Immature natural killer cell (primary cell): Measurements from ENCODE around the gene SCMH1. TPM values are rescaled to one million over a fixed set of nuclear protein-coding genes. Genes with fewer than 3 reads are reported as not detected.
A peak's percentile ranks its signal among the peaks of the same experiment; 100 is the strongest.
"Not testable (repeated sequence)": the region's sequence is repeated elsewhere in the genome, so short reads cannot be mapped to it uniquely, and the experiment has no call there.

ENCODE experiments used
- DNase-seq, 3 donors: peaks; one replicate each; pipeline ENCODE4 v3.0.0; 2022; ENCODE audit warnings: mixed read lengths in 1 of 3
- H3K27ac Mint-ChIP-seq, 6 donors: one replicate each; pipeline ENCODE4 v1.8.0; 2020; ENCODE audit warnings: mixed read lengths in 6 of 6, mild to moderate bottlenecking in 5 of 6, inconsistent platforms in 4 of 6, moderate library complexity in 3 of 6
- H3K27me3 Mint-ChIP-seq, 3 donors: one replicate each; pipeline ENCODE4 v1.8.0; 2020 to 2021; ENCODE audit warnings: low read depth in 3 of 3, mild to moderate bottlenecking in 3 of 3, mixed read lengths in 3 of 3, moderate library complexity in 3 of 3, inconsistent platforms in 1 of 3
- H3K36me3 Mint-ChIP-seq, 3 donors: one replicate each; pipeline ENCODE4 v1.8.0; 2020; ENCODE audit warnings: mixed read lengths in 3 of 3, inconsistent platforms in 2 of 3, mild to moderate bottlenecking in 2 of 3
- H3K4me1 Mint-ChIP-seq, 2 donors: one replicate each; pipeline ENCODE4 v1.8.0; 2020; ENCODE audit warnings: inconsistent platforms in 2 of 2, mild to moderate bottlenecking in 2 of 2, mixed read lengths in 2 of 2, moderate library complexity in 1 of 2
- H3K4me3 Mint-ChIP-seq, 5 donors: one replicate each; pipeline ENCODE4 v1.8.0; 2020; ENCODE audit warnings: mild to moderate bottlenecking in 5 of 5, mixed read lengths in 5 of 5, inconsistent platforms in 3 of 5, moderate library complexity in 3 of 5
- H3K9me3 Mint-ChIP-seq, 6 donors: one replicate each; pipeline ENCODE4 v1.8.0; 2020; ENCODE audit warnings: mild to moderate bottlenecking in 6 of 6, mixed read lengths in 6 of 6, inconsistent platforms in 4 of 6, moderate library complexity in 3 of 6
- polyA plus RNA-seq, 3 donors: library from polyadenylated mRNA; unstranded; fragments of 300-500 nt; fragmentation: Illumina TruSeq; gene quantifications; one replicate each; pipeline ENCODE4 v1.2.3, GENCODE V29; 2021

The SCMH1 gene
- polyA plus RNA-seq, 3 donors from 2014 or later: 1.3 to 4.8 (median 4.6) TPM

DNA sequence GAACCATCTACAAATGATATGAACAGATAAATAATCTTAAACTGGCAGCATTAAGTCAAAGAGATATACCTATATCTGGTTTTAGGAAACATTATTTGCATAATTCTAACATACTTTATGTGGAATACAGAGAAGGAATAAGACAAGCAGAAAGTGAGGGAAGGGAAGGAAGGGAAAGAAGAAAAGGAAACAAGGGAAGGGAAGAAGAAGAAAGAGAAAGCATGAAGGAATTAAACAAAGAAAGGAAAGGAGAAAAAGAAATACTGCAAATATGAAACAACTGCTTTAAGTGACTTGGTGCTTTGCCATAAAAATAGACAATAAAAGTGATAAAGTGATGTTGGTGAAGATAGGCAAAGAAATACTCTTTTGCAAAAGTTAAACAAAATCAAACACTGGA, 20.1 kb downstream of the SCMH1 start:
- no peak overlapping the region for H3K27ac Mint-ChIP-seq
- H3K4me1 Mint-ChIP-seq: peaks cover under 1 to 11% of the 10 kb centered on the region in 2 donors
- H3K36me3 Mint-ChIP-seq: peaks cover 10 to 25% (median 12%) of the 10 kb centered on the region in 3 donors
- DNase-seq: no peak
- H3K27me3 Mint-ChIP-seq: peaks cover 0 to 2% (median 2%) of the 10 kb centered on the region in 3 donors
- no peak overlapping the region for H3K4me3 Mint-ChIP-seq
- H3K9me3 Mint-ChIP-seq: peaks cover 2 to 15% (median 5%) of the 10 kb centered on the region in 6 donors

DNA sequence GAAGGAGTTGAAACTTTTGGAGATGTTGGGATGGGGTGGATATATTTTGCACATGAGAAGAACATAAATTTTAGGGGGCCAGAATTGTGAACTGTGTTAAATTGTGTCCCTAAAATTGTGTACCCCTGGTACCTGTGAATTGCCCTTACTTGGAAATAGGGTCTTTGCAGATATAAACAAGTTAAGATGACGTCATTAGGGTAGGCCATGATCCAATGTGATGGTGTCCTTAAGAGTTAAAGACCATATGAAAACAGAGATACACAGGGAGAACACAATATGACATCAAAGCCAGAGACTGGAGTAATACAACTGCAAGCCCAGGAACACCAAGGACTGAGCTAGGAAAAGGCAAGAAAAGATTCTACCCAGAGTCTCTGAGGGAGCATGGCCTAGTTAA, 24.0 kb downstream of the SCMH1 start:
- no peak for DNase-seq
- no peak overlapping the region for H3K4me3 Mint-ChIP-seq
- peaks cover 2 to 19% (median 8%) of the 10 kb centered on the region in 6 donors for H3K9me3 Mint-ChIP-seq
- peaks cover 0 to 11% of the 10 kb centered on the region in 2 donors for H3K4me1 Mint-ChIP-seq
- no peak overlapping the region for H3K27ac Mint-ChIP-seq
- H3K36me3 Mint-ChIP-seq: peaks cover 15 to 28% (median 17%) of the 10 kb centered on the region in 3 donors
- H3K27me3 Mint-ChIP-seq: peaks cover 0 to 5% (median 3%) of the 10 kb centered on the region in 3 donors

DNA sequence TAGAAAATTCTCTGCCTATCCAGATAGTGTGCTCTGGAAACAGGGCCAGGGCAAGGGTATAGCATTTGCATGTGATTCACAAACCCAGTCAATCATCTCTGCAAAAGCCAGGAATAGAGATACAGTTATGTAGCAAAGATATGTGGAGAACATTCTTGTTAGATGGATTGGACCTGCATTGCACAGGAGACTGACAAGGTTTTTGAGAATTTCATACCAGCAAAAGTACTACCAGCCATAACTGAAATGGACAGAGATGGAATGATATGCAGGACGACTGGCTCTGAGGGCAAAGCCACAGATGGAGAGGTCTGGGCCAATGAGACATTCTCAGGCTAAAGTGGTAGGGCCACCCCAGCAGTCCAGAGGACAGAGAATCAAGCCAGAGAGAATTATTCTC, 24.7 kb downstream of the SCMH1 start:
- no peak overlapping the region for H3K4me3 Mint-ChIP-seq
- peaks cover 15 to 28% (median 17%) of the 10 kb centered on the region in 3 donors for H3K36me3 Mint-ChIP-seq
- no peak for DNase-seq
- H3K4me1 Mint-ChIP-seq: peaks cover 0 to 11% of the 10 kb centered on the region in 2 donors
- H3K27ac Mint-ChIP-seq: no peak overlapping the region
- H3K27me3 Mint-ChIP-seq: peaks cover 0 to 5% (median 3%) of the 10 kb centered on the region in 3 donors
- H3K9me3 Mint-ChIP-seq: peaks cover 2 to 19% (median 8%) of the 10 kb centered on the region in 6 donors

DNA sequence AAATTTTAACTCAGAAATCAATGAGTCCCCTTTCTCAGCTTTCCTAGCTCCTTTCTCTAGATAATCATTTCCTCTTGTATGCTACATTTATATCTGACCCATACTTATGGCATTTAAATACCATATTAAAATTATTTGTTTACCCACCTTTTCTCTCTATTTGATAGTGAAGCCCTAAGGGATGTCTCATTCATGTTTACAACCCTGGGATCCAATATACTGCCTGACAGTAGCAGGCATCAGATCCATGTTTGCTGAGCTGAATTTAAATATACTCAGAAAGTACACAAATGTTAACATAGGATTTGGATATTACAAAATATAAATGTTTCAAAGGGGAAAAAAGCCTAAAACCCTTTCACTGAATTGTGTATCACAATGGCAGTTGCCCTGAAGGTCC, 26.5 kb downstream of the SCMH1 start:
- no peak overlapping the region for H3K27ac Mint-ChIP-seq
- no peak overlapping the region for H3K4me3 Mint-ChIP-seq
- H3K36me3 Mint-ChIP-seq: peaks cover 15 to 28% (median 20%) of the 10 kb centered on the region in 3 donors
- no peak for DNase-seq
- peaks cover 0 to 5% (median 5%) of the 10 kb centered on the region in 3 donors for H3K27me3 Mint-ChIP-seq
- peaks cover 8 to 22% of the 10 kb centered on the region in 2 donors for H3K4me1 Mint-ChIP-seq
- H3K9me3 Mint-ChIP-seq: peaks cover 2 to 19% (median 8%) of the 10 kb centered on the region in 6 donors

DNA sequence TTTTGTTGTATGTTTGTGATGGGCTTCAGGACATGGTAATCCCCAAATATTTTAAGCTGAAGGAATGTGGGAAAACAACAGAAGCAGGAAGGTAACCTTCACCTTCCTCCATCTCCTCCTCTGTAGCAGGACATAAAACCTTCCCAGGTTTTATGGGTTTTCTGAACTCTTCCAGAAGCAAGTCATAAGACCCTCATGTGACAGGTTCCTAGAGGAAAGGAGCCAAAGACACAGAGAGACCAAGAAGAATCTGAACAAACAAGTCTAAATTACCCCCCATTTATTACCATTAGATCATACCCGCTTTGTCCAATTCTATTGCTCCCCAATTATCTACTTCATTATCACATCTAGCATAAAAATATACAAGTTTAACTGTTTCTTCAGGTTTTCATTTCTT, 28.8 kb downstream of the SCMH1 start:
- no peak for DNase-seq
- peaks cover 15 to 16% of the 10 kb centered on the region in 2 donors for H3K4me1 Mint-ChIP-seq
- no peak overlapping the region for H3K27ac Mint-ChIP-seq
- peaks cover 0 to 5% (median 3%) of the 10 kb centered on the region in 3 donors for H3K27me3 Mint-ChIP-seq
- peaks cover 11 to 20% (median 15%) of the 10 kb centered on the region in 3 donors for H3K36me3 Mint-ChIP-seq
- peaks cover 2 to 13% (median 8%) of the 10 kb centered on the region in 6 donors for H3K9me3 Mint-ChIP-seq
- H3K4me3 Mint-ChIP-seq: no peak overlapping the region

DNA sequence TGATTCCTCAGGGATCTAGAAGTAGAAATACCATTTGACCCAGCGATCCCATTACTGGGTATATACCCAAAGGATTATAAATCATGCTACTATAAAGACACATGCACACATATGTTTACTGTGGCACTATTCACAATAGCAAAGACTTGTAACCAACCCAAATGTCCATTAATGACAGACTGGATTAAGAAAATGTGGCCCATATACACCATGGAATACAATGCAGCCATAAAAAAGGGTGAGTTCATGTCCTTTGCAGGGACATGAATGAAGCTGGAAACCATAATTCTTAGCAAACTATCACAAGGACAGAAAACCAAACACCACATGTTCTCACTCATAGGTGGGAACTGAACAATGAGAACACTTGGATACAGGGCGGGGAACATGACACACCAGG, 30.5 kb downstream of the SCMH1 start:
- not testable (repeated sequence) for H3K27ac Mint-ChIP-seq, DNase-seq, H3K4me3 Mint-ChIP-seq, H3K9me3 Mint-ChIP-seq, H3K27me3 Mint-ChIP-seq, H3K36me3 Mint-ChIP-seq
- peaks cover 12 to 15% of the 10 kb centered on the region in 2 donors for H3K4me1 Mint-ChIP-seq

DNA sequence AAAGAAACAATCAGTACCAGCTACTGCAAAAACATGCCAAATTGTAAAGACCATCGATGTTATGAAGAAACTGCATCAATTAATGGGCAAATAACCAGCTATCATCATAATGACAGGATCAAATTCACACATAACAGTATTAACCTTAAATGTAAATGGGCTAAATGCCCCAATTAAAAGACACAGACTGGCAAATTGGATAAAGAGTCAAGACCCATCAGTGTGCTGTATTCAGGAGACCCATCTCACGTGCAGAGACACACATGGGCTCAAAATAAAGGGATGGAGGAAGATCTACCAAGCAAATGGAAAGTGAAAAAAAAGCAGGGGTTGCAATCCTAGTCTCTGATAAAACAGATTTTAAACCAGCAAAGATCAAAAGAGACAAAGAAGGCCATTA, 35.1 kb downstream of the SCMH1 start:
- H3K27ac Mint-ChIP-seq, DNase-seq, H3K36me3 Mint-ChIP-seq, H3K4me3 Mint-ChIP-seq, H3K27me3 Mint-ChIP-seq, H3K9me3 Mint-ChIP-seq: not testable (repeated sequence)
- peaks cover 17 to 27% of the 10 kb centered on the region in 2 donors for H3K4me1 Mint-ChIP-seq

DNA sequence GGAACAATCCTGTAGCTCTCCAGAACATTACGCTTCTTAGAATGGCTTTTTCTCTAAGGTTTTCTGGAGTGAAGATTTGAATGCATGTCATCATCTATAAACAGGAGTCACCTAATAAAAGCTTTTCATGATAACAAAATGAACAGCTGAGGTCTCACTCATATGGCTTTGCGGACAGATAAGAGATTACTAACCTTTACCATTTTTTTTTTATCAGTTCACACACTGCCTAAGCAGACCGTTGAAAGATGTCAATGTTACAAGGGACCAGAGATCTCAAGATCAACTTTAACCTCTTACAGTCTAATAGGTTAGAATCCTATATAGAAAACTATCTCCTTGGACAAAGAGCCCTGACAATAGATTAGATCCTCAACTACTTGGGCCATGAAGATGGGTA, 41.4 kb downstream of the SCMH1 start:
- Mint-ChIP-seq H3K4me3 (no peak overlapping the region), H3K9me3 (no peaks in the 10 kb centered on the region), H3K4me1 (peaks cover 1 to 8% of the 10 kb centered on the region in 2 donors), H3K27me3 (no peaks in the 10 kb centered on the region), H3K36me3 (peaks cover 4 to 5% (median 5%) of the 10 kb centered on the region in 3 donors), H3K27ac (no peak overlapping the region)
- no peak for DNase-seq

DNA sequence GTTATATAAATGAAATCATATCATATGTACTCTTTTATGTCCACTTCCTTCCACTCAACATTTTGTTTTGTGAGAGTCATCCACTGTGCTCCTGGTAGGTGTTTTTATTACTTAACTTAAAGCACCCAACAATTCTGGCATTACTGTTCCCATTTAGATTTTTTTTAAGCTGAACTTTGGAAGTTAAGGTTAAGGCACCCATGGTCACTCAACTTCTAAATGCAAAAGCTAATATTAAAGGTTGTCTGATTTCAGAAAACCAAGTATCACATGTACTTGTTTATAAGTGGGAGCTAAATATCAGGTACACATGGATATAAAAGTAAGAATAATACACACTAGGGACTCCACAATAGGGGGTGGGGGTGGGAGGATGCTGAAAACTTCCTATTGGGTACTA, 42.7 kb downstream of the SCMH1 start:
- no peak for DNase-seq
- no peak overlapping the region for H3K4me3 Mint-ChIP-seq

DNA sequence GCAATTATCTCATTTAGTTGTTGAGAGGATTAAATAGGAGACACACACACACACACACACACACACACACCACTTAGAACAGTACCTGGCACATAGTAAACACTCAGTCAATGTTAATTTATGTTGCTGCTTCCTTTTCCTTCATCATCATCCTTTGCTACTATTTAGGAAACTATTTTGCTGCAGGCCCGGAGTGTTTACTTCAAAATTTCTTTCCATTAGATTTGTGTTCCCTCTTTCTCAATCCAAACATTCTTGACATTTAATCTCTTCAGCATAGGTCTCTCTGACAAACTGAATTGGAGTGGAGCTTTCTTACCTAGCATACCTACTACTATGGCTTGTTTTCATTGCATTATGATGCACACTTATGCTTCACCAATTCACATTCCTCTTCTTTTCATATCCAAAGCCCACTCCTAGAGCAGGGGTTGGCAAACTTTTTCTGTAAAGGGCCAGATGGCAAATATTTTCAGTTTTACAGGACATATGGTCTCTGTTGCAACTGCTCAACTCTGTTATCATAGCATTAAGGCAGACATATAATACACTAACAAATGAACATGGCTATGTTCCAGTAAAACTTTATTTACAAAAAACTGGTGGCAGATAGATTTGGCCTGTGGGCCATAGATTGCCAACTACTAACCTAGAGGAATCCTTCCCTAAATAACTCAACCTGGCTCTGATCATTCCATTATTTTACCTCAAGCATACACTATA, 49.5 kb downstream of the SCMH1 start:
- Mint-ChIP-seq H3K4me3 (no peak overlapping the region), H3K4me1 (no peaks in the 10 kb centered on the region), H3K9me3 (no peaks in the 10 kb centered on the region), H3K27ac (no peak overlapping the region), H3K36me3 (no peaks in the 10 kb centered on the region), H3K27me3 (peaks cover 0 to 1% (median 0%) of the 10 kb centered on the region in 3 donors)
- DNase-seq: no peak

More for the DNA sequence above, 42.7 kb downstream of the SCMH1 start:
- H3K4me1 Mint-ChIP-seq: peaks cover 1 to 6% of the 10 kb centered on the region in 2 donors
- H3K9me3 Mint-ChIP-seq: no peaks in the 10 kb centered on the region
- H3K27me3 Mint-ChIP-seq: no peaks in the 10 kb centered on the region
- H3K27ac Mint-ChIP-seq: no peak overlapping the region
- peaks cover 3 to 4% (median 3%) of the 10 kb centered on the region in 3 donors for H3K36me3 Mint-ChIP-seq

DNA sequence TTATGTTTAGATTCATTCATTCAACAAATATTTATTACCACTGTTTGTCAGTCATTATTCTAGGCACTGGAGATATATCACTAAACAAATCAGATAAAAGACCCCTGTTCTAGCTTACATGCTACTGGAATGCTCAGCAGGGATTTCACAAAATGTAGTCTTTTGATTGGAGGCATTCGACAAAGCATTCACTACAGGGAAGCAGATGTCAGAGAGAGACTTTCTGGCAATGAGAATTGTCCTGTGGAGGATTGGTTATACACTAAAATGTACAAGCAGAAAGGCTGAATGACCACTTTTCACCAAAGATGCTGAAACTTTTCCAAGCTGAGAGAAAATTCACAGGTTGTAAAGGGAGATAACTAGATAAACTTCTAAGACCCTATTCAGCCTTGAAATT, 57.7 kb downstream of the SCMH1 start:
- Mint-ChIP-seq H3K27ac (no peak overlapping the region), H3K4me1 (no peaks in the 10 kb centered on the region), H3K9me3 (no peaks in the 10 kb centered on the region), H3K4me3 (no peak overlapping the region), H3K27me3 (peaks cover 0 to 1% (median 0%) of the 10 kb centered on the region in 3 donors), H3K36me3 (peaks cover 0 to 1% (median 0%) of the 10 kb centered on the region in 3 donors)
- no peak for DNase-seq

DNA sequence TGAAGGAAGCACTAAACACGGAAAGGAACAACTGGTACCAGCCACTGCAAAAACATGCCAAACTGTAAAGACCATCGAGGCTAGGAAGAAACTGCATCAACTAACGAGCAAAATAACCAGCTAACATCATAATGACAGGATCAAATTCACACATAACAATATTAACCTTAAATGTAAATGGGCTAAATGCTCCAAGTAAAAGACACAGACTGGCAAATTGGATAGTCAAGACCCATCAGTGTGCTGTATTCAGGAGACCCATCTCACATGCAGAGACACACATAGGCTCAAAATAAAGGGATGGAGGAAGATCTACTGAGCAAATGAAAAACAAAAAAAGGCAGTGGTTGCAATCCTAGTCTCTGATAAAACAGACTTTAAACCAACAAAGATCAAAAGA, 63.9 kb downstream of the SCMH1 start:
- not testable (repeated sequence) for H3K27me3 Mint-ChIP-seq, H3K4me1 Mint-ChIP-seq, H3K9me3 Mint-ChIP-seq, DNase-seq, H3K4me3 Mint-ChIP-seq, H3K27ac Mint-ChIP-seq
- H3K36me3 Mint-ChIP-seq: peaks cover 0 to 19% (median 5%) of the 10 kb centered on the region in 3 donors

DNA sequence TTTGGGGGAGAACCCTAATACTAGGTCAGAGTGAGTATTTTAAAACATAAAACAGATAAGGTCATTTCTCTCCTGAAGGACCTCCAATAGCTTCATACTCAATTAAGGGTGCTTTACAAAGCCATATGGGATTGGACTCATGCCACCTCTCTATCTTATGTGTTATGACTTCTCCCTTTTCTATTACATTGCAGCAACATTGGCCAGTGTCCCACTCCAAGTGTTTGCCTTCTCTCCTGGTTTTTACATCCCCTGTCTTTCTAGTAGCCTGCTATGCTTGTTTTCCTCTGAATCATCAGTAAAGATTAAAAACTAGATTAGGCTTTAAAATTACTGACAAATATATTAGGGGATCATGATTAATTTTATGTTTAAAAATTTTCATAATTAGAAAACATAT, 66.6 kb downstream of the SCMH1 start:
- Mint-ChIP-seq H3K27ac (peak overlapping the region in 1 of 6 donors; percentile 74), H3K27me3 (peaks cover 1 to 2% (median 2%) of the 10 kb centered on the region in 3 donors), H3K4me1 (no peaks in the 10 kb centered on the region), H3K36me3 (peaks cover 0 to 24% (median 5%) of the 10 kb centered on the region in 3 donors), H3K9me3 (peaks cover 0 to 3% (median 0%) of the 10 kb centered on the region in 6 donors), H3K4me3 (no peak overlapping the region)
- DNase-seq: no peak

DNA sequence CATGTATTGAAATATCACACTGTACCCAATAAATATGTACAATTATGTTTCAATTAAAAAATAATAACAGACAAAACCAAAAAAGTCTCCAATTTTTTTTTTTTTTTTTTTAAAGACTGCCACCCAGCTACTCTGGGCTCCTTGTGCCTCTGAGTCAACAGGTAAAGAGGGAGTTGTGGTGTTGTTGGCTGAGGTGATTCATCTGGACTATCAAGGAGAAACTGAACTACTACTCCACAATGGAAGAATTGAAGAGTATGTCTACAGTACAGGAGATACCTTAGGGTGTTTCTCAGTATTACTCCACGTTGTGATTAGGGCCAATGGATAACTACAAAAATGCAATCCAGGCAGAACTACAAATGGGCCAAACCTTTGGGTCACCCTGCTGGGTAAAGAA, 67.9 kb downstream of the SCMH1 start:
- DNase-seq: no peak

More for the DNA sequence above, 67.9 kb downstream of the SCMH1 start:
- no peaks in the 10 kb centered on the region for H3K4me1 Mint-ChIP-seq
- no peak overlapping the region for H3K27ac Mint-ChIP-seq
- H3K9me3 Mint-ChIP-seq: peaks cover 0 to 4% (median 0%) of the 10 kb centered on the region in 6 donors
- H3K4me3 Mint-ChIP-seq: no peak overlapping the region
- H3K36me3 Mint-ChIP-seq: peaks cover 0 to 23% (median 5%) of the 10 kb centered on the region in 3 donors
- H3K27me3 Mint-ChIP-seq: peaks cover 1 to 2% (median 2%) of the 10 kb centered on the region in 3 donors
